Activated T-helper 1 cell treated with anti-CD3 and anti-CD28 coated beads, Interleukin-2, amount 50 U/mL, for 16 hours (primary cell): ENCODE data around the gene BCL2.
A peak's percentile ranks its signal among the peaks of the same experiment; 100 is the strongest.

ENCODE experiments used
- DNase-seq, 2 donors: peaks; one replicate each; pipeline ENCODE4 v3.0.0-alpha.2; 2020; ENCODE audit warnings: low read depth in 1 of 2, low spot score in 1 of 2

BCL2 gene

DNA sequence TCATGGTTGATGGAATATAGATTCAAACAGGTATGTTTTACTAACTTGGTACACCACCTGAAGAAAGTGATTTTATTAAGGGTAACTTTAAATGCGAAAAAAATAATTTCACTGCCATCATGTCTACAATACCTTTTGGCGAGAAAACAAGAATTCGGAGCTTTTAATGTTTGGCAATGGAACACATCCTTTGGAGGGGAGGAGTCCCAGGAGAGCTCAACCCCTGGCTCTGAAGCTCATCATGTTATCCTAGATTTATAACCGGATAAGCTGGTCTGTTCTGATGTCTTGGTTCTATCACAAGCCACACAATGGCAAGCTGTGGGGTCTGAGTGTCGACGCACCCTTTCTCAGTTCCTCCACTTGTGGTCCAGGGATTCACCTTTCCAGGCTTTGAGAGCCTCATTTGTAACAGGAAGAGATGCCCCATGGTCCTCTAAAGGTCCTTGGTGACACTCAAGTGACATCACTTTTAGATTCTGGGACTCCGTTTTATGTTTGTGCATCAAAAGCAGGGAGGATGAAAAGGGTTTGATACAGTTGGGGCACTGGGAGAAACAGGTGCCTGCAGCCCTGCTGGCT, 172.7 kb downstream of the BCL2 start:
- no peak for DNase-seq

- no peak for DNase-seq
Observed at GRCh38 chr18:63145851-63146555, 173.6 kb downstream of the BCL2 start.

GRCh38 chr18:63145166-63145850, 174.3 kb downstream of the BCL2 start:
- DNase-seq, result no peak

DNA sequence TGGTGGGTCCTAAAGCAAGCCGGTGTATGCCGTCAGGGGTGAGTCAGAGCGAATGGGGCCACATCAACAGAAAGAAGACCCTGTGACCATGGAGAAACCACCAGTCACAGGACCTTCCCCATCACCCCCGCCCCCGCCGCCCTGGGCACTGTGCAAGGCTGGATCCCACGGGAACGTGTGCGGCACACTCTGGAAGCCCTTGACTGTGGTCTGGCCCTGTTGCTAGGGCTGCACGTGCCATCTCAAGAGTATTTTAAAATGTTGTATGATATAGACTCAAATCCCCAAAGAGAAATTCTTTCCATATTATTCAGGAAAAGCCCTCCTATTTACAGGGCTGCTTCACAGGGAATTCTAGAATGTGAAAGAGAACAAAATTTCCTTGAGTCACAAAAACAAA, 174.8 kb downstream of the BCL2 start:
- DNase-seq, result no peak

DNA sequence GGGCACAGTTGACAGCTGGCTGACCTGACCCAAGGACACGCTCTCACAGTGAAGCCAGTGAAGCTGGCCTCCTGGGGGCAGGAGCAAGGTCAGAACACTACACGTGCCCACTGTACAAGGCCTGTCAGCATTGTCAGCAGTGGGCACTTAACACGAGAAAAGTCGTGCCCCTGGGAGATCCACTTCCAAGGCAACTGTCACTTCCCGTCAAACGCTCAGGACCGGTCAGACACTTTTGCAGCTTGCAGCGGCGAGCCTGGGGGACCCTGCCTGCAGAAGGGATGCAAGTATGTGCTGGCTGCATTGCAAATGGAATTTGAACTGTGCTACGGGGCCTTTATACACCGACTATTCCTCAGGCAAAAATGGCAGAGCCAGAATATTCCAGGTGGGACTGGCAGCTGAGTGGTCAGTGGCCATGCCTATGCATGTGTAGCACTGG, 176.2 kb downstream of the BCL2 start:
- DNase-seq, result no peak

- no peak for DNase-seq
Observed at GRCh38 chr18:63142594-63143225, 176.9 kb downstream of the BCL2 start.

GRCh38 chr18:63141778-63142176, 177.8 kb downstream of the BCL2 start:
- DNase-seq, result no peak

- DNase-seq, result no peak
Observed at GRCh38 chr18:63140997-63141777, 178.4 kb downstream of the BCL2 start.

DNA sequence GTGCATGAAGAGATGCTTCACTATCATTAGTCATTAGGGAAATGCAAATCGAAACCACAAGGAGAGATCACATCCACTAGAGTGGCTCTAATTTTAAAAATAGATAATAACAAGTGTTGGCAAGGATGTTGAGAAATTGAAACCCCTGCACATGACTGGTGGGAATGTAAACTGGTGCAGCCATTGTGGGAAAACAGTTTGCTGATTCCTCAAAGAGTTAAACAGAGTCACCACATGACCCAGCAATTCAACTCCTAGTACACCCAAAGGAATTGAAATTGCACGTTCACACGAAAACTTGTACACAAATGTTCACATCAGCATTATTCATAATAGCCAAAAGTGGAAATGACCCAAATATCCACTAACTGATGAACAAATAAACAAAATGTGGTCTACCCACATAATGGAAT, 179.5 kb downstream of the BCL2 start:
- no peak for DNase-seq

DNA sequence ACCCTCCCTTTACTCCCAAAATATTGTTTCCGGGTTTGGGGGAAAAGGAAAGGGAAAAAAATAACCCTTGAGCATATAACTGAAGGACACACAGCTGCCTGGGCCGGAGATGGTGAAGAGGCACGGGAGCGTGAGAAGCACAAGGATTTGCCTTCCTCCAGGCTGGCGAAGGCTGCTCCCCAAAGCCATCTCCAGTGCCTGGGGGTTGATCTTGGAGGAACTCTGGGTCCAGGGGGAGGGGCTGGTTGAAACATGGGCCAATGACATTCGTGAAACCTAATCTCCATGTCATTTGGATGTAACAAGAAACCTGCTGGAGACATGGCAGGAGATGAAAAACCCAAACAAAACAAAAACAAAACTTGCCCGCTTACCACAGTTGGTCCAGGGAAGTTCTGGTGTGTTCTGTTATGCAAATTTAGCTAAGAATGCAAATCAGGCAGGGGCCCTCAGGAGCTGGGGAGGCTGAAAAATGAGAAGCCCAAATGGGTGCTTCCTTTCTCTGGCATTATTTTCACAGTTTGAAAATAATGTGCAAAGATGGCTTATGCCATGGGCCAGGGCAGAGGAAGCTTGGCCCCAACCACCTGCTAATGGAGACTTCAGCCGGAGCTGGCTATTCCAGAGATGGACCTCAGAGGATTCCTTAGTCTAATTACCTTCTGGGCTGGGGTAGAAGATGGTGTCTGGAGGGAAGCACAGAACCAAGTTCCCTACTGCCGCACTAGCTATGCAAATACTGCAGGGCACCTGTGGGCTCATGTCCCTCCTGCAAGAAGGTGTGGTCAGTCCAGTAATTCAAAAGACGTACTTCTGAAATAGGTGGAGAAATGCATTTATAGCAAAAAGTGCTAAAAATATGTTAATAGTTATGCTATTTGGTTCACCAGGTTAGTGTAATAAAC, 180.9 kb downstream of the BCL2 start:
- no peak for DNase-seq

GRCh38 chr18:63137999-63138435, 181.6 kb downstream of the BCL2 start:
- peak in 1 of 2 donors; percentile 37 for DNase-seq

- no peak for DNase-seq
Observed at GRCh38 chr18:63135101-63135500, 184.5 kb downstream of the BCL2 start.

- no peak for DNase-seq
Observed at GRCh38 chr18:63132819-63133200, 186.8 kb downstream of the BCL2 start.

GRCh38 chr18:63131959-63132818, 187.4 kb downstream of the BCL2 start:
- no peak for DNase-seq

- DNase-seq, result no peak
Observed at GRCh38 chr18:63131106-63131958, 188.2 kb downstream of the BCL2 start.

- no peak for DNase-seq
Observed at GRCh38 chr18:63130176-63130575, 189.4 kb downstream of the BCL2 start.

DNA sequence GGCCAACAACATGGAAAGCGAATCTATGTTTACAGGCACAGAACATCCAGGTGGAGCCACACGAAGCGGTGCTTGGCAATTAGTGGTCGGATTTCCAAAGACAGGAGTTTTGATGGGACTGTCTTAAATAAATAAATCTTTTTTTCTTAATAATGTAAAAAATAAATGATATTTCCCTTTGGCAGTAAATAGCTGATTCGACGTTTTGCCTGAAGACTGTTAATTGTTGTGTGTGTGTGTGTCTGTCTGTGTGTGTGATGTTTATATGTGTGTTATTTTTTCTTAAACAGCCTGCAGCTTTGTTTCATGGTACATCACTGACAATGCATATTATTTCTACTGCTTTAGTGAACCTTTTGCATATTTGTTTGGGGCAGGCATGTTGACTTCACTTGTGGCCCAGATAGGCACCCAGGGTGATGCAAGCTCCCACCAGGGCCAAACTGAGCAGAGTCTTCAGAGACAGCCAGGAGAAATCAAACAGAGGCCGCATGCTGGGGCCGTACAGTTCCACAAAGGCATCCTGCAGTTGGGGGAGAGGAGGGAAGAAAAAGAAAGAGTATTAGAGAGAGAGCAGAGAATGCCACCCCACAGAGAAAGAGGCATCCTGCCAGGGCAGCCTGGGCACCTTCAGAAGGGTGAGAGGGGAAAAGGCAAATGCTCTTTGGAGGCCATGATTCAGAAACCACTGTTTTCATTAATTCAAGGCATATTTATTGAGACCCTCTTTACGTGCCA, 191.2 kb downstream of the BCL2 start:
- no peak for DNase-seq
